ENCODE data around the gene MRPL49.
A peak's percentile ranks its signal among the peaks of the same experiment; 100 is the strongest.

Gene MRPL49

DNA sequence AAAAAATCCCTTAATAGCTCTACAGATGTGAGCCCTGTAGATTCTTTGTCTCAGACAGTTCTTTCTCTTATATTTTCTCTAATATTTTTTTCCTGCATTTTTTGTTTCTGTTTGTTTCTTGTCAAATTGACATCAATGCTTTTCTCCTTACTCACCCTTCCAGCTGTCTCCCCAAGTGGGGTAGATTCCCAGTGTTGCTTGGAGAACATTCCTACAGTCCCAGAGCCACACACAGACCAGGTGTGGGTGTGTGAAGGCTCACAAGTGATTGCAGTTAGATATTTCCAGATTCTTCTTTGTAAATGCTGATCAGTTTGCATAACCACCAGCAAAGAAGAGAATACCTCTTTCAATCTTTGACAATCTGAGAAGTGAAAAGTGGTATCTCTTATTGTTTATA, 18.6 kb upstream of the MRPL49 start:
- DNase-seq, result no peak

DNA sequence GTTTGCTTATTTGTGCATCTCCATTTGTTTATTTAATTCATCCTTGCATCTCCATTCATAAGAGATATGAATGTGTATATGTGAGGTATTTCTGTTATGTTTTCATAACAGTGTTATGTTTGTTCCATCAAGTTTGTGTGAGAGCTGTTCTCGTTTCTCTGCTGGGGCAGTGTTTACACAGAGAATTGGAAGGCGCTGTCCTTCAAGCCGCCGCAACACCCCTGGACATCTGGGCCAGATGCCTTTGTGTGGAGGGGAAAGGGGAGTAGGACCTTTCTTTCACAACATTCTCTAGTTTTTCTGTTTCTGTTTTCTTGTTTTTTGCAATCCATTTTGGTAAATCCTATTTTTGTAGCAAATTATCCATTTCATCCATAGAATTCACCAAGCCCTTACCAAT, 17.5 kb upstream of the MRPL49 start:
- DNase-seq, result no peak

DNA sequence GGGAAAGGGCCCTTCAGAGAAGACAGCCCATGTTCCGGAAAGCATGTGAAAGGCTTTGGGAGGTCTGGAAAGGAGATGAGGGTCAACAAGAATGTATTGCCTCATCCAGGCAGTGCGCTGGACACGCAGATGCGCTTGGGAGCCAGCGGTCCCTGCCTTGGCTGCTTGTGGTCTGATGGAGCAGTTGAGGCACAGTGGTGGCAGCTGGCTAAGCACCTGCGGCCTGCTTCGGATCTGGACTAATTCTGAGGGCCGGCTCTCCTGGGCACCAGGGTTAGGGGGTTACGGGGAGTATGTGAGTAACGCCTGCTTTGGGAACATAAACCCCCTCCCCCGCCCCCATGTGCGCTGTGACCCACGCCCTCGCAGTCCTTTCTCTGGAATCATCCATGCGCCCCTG, 15.0 kb upstream of the MRPL49 start:
- no peak for DNase-seq

DNA sequence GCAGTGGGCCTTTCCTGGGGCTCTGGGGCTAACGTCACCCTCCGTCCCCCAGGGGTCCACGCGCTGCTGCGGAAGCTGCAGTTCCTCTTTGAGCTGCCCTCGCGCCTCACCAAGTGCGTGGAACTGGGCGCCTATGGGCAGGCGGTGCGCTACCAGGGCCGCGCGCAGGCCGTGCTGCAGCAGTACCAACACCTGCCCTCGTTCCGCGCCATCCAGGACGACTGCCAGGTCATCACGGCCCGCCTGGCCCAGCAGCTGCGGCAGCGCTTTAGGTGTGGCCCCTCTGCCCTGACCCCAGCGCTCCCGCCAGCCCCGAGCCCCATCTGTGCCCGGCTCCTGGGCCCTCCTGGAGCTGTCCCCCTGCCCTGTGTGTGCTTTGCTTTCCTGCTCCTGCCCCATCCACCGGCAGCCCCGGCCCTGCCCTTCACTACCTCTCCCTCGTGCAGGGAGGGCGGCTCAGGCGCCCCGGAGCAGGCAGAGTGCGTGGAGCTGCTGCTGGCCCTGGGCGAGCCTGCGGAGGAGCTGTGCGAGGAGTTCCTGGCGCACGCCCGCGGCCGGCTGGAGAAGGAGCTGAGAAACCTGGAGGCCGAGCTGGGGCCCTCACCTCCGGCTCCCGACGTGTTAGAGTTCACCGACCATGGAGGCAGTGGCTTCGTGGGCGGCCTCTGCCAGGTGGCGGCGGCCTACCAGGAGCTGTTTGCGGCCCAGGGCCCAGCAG, 14.2 kb upstream of the MRPL49 start:
- no peak for DNase-seq

DNA sequence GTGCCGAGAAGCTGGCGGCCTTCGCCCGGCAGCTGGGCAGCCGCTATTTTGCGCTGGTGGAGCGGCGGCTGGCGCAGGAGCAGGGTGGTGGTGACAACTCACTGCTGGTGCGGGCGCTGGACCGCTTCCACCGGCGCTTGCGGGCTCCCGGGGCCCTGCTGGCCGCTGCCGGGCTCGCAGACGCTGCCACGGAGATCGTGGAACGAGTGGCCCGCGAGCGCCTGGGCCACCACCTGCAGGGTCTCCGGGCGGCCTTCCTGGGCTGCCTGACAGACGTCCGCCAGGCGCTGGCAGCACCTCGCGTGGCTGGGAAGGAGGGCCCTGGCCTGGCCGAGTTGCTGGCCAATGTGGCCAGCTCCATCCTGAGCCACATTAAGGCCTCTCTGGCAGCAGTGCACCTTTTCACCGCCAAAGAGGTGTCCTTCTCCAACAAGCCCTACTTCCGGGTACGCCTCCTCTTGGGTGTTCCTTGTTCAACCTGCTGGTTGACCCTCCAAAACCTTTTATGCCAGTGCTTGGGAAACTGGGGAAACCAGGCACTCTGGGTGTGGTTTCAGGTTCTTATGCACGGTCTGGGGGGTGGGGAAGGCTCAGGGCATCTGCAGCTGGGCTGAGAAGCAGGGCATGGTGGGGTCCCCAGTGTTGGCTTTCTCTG, 13.5 kb upstream of the MRPL49 start:
- DNase-seq, result no peak

DNA sequence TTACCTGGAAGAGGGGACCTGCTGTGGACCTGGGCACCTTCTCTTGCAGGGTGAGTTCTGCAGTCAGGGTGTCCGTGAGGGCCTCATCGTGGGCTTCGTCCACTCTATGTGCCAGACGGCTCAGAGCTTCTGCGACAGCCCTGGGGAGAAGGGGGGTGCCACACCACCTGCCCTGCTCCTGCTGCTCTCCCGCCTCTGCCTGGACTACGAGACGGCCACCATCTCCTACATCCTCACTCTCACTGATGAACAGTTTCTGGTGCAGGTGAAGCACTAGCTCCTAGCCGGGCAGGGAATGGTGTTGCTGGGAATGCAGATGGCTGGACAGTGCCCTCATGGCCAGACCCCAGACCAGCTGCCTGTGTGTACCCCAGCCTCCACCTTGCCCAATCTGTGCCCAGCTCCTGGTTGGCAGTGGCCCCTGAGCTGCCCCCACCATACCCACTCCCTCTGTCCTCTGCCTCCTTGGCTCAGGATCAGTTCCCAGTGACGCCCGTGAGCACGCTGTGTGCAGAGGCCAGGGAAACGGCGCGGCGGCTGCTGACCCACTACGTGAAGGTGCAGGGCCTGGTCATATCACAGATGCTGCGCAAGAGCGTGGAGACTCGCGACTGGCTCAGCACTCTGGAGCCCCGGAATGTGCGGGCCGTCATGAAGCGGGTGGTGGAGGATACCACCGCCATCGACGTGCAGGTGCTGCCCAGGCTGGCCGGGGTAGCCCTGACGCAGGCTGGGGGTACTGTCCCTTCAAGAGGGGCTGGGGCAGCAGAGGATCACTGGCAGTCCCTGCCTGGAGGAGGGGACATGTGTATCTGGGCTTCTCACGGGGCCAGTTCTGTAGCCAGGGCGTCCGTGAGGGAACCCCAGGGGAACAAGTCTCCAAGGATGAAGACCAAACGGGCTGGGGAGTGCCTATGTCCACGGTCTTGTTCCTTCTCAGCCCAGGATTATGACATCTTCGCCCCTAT, 12.6 kb upstream of the MRPL49 start:
- DNase-seq, result no peak

DNA sequence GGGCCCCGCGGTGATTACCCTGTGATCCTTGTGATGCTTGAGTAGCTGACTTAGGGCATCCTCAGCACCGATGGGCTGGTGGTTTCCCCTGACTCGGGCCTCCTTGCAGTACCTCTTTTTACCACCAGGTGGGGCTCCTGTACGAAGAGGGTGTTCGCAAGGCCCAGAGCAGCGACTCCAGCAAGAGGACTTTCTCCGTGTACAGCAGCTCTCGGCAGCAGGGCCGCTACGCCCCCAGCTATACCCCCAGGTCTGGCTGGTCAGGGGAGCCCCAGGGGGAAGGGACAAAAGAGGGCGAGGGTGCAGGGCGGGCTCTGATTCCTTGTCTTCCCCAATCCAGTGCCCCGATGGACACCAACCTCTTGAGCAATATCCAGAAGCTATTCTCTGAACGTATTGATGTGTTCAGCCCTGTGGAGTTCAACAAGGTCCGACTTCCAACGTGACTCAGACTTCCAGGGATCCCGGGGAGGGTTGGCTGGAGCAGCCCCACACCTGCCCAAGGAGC, 11.7 kb upstream of the MRPL49 start:
- DNase-seq, result peak; percentile 55

DNA sequence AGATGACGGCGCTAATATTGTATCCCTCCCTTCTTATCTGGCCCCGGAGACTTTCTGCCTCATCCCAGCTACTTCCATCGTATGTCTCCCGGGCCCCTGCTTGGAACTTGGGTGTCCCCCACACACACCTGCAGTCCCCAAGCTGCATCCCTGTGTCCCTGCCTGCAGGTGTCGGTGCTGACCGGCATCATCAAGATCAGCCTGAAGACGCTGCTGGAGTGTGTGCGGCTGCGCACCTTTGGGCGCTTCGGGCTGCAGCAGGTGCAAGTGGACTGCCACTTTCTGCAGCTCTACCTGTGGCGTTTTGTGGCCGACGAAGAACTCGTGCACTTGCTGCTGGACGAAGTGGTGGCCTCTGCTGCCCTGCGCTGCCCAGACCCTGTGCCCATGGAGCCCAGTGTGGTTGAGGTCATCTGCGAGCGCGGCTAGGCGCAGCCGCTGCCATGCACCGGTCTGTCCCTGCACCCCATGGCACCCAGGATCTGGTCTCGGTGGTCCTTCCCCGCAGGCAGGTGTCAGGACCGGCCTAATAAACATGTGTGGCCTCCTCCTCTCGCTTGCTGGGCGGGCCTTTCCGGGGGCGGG, 10.9 kb upstream of the MRPL49 start:
- DNase-seq, result no peak

DNA sequence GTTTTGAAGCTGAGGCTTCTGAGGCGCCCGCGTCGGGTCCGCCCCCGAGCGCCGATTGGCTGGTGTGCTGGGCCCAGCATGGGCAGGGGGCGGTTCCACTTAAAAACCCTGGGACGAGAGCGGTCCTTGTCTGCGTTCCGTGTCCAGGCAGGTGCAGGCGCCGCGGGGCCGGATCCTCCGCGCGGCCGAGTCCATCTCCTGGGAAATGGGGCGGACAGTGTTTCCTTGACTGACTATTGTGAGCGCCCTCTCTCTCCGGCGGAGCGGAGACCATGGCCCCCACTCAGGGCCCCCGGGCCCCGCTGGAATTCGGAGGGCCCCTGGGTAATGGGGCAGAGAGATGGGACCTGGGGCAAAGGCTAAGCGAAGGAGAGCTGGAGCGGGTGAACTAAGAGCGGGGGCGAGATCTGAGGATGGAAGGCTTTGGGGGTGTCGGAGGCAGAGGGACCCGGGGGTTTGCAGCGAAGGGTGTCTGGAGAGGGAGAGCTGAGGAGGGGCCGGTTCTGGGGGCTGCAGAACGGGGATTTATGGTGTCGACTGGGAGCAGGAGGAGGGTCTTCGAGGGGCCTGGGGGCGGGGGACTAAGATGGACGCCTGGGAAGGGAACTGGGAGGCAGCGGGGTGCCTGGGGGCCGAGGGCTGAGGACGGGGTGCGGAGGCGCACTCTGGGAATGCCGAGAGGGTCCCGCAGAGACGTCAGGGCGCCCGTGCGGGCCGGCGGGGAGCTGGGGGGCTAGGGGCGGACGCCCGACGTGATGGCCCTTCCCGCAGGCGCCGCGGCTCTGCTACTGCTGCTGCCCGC, 10.2 kb upstream of the MRPL49 start, which contains the start of gene TM7SF2:
Gene TM7SF2, plus strand, starts transcription at position 129 of the 802 bp plus-strand sequence. Its CDS starts 144 bp downstream, at position 273.
- peak; percentile 90 for DNase-seq

DNA sequence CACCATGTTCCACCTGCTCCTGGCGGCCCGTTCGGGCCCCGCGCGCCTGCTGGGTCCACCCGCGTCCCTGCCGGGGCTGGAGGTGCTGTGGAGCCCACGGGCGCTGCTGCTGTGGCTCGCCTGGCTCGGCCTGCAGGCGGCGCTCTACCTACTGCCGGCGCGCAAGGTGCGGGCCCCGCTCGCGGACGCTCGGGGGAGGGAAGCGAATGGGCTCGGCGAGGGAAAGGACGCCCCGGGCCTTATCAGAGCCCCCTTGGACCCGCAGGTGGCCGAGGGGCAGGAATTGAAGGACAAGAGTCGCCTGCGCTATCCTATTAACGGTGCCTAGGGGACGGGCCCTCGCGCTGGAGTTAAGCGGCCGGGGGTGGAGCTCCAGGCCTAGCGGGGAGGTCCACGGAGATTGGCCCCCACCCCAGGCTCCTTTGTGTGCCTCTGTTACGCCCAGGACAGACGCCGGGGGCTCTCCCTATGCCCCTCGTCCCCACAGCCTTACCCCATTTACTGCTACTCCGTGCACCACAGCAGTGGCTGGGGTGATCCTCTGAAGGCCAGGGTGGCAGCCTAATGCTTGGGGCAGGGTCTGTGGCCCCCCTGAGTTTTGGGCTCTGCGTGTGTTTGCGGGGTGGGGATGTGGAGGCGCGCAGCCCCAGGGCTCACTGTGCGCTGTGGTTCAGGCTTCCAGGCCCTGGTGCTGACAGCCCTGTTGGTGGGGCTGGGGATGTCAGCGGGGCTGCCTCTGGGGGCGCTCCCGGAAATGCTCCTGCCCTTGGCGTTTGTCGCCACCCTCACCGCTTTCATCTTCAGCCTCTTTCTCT, 9.4 kb upstream of the MRPL49 start:
- peak; percentile 40 for DNase-seq

DNA sequence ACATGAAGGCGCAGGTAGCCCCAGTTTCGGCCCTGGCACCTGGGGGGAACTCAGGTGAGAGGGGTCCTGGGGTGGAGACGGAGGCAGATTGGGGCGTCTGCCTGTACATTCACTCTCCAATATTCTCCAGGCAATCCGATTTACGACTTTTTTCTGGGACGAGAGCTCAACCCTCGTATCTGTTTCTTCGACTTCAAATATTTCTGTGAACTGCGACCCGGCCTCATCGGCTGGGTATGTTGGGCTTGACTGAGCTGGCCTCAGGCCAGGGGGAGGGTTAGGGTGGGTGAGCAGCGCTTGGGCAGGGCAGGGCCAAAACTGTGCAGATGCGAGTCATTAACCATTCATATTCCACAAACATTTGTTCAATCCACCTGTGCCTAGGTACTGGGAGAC, 8.8 kb upstream of the MRPL49 start:
- no peak for DNase-seq

DNA sequence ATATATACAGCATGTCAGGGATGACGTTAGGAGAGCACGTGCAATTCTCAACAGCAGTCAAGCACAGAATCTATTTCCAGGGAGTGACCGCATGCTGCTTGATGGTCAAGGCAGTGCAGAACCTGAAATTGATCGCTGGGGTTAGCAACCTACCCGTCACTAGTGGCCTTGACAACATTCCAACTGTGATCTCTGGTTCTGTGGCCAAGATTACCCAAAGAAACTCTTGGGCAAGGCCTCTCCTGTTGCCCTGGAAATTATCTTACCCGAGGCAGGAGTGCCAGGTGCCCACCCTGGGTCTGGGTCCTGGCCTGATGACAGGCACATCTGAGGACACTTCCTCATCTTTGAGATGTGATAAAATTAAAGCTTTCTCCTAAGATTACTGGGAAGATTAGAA, 8.3 kb upstream of the MRPL49 start:
- DNase-seq, result no peak

DNA sequence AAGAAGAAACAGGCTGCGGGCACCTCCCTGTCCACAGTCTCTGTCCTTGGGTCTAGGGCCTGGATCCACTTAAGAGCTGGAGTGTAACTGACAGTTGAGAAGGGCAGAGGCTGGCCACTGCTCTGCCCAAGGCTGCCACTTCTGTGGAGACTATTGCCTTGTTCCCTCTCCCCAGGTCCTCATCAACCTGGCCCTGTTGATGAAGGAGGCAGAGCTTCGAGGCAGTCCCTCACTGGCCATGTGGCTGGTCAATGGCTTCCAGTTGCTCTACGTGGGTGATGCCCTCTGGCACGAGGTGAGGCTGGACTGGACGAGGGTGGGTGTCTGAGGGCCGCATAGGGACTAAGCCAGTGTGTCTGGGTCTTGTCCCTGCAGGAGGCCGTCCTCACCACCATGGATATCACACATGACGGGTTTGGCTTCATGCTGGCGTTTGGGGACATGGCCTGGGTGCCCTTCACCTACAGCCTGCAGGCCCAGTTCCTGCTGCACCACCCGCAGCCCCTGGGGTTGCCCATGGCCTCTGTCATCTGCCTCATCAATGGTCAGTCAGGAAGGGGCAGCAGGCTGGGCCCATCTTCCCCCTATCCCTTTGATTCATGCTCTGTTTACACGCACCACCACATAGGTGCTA, 7.5 kb upstream of the MRPL49 start:
- DNase-seq, result no peak

DNA sequence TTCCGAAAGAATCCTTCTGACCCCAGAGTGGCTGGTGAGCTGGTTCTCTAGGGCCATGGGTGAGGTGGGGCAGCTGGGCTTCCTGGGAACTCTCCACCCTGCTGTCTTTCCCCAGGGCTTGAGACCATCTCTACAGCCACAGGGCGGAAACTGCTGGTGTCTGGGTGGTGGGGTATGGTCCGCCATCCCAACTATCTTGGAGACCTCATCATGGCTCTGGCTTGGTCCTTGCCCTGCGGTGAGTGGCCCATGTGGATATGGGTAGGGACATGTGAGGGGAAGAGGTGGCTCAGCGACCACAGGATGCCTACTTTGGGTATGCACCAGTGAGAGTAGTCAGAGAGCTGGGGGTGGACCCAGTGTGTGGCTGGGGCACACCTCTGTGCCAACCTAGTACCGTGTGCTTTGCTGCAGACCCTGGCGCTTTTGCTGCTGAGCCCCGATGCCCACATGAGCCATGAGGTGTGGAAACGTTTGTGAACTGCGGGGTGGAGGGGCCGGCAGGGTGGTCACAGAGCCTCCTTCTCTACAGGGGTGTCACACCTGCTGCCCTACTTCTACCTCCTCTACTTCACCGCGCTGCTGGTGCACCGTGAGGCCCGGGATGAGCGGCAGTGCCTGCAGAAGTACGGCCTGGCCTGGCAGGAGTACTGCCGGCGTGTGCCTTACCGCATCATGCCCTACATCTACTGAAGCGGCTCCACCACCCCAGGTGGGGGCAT, 6.6 kb upstream of the MRPL49 start:
- DNase-seq, result no peak

DNA sequence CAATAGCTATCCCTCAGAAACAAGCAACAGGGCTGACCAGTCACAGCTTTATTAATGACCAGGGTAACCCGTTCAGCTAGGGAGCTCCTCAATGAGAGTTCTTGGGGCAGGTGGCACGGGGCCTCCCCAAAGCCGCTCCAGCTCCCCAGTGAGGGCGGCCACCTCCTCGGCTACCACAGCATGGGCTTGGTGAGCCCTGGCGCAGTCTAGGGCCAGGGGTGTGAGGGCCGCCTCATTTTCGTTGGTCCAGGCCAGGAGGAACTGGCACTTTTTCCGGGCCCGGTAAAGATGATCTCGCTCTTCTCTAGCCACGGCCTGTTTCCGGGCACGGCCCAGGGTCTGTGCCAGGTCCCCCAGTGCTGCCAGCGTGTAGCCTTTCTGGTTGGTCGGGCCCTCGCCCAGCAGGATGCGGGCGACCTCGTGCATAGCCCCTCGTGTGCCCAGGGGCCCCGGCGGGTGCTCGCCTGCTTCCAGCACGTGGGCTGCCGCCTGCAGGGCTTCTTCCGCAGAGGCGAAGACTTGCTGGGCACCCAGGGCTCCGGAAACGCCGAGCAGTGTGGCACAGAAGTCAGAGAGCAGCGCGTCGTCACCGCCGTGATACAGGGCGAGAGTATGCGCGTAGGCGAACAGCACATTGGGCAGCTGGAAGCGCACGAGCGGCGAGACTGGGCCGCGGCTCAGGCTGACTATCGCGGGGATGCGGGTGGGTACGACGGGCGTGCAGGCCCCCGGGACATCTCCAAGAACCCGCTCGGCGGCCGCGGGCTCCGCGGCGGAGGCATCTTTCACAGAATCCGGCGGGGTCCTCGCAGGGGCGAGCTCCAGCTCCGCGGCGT, 5.5 kb upstream of the MRPL49 start:
- no peak for DNase-seq

DNA sequence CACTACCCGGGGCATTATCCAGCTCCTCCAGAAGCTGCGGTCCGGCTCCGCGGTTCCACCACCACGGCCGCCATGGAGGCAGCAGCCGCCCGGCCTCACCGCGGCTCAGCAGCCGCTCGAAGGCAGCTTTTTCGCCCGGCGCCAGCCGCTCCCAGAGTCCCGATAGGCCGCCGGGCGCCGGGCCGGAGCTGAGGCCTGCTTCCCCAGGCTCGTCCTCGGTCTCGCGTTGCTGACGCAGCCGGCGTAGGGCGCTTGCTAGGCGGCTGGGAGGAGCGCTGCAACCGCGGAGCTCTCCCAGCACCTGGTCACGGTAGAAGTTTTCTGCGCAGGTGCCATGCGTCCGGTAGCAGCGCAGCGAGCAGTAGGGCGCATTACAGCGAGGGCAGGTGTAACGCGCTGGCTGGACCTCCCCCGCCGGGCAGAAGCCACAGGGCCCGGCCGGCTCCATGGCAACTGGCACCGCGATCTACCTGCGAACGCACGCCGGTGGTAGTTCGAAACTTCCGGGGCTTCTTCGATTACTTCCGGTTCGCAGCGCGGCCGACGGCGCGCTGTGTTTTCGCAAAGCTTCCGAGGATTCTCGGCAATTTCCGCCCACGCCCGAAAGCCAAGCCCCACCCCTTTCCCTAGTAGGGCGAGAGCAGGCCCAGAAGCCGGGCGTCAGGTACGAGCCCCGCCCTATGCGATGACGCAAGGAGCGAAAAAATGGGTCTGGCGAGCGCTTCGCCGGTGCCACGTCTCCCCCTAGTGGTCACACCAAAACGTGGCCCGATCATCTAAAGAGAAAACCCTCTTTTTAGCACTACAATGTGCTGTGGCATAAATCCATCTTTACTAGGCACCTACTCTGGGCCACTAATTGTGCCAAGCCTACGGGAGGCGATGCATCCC, 4.7 kb upstream of the MRPL49 start, which contains the start of gene ZNHIT2:
Gene ZNHIT2, minus strand, starts transcription at position 496 of the 891 bp plus-strand sequence. Its CDS starts 48 bp downstream, at position 448.
- peak; percentile 99 for DNase-seq

DNA sequence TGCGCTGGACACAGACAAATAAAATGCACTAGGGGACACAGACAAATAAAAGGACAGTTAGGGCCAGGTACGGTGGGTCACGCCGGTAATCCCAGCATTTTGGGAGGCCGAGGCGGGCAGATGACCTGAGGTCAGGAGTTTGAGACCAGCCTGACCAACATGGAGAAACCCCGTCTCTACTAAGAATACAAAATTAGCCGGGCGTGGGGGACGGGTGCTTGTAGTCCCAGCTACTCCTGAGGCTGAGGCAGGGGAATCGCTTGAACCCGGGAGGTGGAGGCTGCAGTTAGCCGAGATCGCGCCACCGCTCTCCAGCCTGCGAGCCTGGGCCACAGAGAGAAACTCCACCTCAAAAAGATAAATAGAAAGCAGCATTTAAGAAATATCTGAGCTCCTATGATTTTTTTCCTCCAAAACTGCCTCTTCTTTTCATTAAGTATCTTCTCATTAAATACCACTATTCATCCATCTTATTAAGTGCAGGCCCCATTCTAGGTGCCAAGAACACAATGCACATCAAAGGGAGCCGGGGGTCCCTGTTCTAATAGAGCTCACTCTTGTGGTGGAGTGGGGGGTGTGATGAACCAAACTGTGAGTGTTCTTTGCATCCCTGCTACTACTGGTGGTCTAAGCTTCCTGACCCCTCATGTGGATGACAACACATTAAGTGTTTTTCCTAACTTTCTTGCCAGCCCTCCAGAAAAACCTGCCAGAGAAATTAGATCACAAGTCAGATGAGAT, 3.9 kb upstream of the MRPL49 start:
- no peak for DNase-seq

Measured in NCI-H2171 (cell line).